GM18499 (cell line): ENCODE data around the gene SPNS3.

ENCODE experiments used
- ATAC-seq: cut with Tn5 transposase; IDR thresholded peaks from one replicate; pipeline ENCODE4 v1.9.1; 2021; ENCODE audit warnings: moderate number of reproducible peaks; ENCODE audit not compliant: insufficient read depth, unreplicated experiment

Gene SPNS3

GRCh38 chr17:4505187-4505586 lies 71.4 kb downstream of the SPNS3 start:
- no peak for ATAC-seq

DNA sequence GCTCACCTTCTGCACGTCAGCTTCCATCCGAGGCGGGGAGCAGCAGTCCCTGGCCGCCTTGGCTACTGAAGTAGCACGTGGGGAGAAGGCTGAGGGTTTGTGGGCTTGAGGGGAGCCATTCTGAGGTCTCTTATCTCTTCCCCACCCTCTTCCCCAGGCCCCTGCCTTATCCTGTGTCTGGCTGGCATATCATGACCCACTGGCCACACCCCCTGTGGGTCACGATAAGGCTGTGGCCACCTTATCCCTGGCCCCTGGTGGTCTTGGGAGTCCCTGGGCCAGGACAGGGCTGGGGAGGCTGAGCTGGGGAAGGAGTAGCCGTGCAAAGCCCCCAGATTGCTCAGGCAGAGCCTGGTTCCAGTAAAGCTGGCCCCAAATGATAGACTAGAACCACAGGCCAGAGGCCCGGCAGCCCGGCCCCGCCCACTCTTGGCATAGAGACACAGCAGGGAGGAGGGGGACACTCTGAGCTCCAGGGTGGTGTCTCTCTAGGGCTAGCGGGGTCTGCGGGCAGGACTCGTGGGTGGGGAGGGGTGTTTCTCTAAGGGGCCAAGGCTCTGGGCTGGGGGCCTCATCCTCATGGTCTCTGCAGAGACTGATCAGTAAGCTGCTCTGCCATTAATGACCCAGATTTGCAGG lies 72.6 kb downstream of the SPNS3 start:
- ATAC-seq, result no peak

DNA sequence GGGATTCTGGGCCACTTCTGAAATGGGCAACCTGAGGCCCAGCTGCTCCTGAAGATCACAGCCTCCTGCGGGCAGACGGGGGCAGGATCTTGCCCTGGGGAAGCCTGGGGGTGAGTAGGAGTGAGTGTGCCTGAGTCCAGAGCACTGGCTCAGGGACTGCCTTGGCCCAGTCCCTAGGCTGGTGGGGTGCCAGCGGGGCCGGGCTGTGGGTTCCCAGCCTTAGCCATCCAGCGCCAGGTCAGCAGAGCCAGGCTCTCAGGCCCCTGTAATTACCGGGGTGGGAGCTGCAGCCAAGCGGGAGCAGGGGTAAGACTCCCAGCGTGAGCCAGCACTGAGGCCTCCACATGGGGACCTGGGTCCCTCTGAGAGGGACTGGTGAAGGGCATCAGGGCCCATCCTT lies 73.2 kb downstream of the SPNS3 start:
- ATAC-seq, result no peak

DNA sequence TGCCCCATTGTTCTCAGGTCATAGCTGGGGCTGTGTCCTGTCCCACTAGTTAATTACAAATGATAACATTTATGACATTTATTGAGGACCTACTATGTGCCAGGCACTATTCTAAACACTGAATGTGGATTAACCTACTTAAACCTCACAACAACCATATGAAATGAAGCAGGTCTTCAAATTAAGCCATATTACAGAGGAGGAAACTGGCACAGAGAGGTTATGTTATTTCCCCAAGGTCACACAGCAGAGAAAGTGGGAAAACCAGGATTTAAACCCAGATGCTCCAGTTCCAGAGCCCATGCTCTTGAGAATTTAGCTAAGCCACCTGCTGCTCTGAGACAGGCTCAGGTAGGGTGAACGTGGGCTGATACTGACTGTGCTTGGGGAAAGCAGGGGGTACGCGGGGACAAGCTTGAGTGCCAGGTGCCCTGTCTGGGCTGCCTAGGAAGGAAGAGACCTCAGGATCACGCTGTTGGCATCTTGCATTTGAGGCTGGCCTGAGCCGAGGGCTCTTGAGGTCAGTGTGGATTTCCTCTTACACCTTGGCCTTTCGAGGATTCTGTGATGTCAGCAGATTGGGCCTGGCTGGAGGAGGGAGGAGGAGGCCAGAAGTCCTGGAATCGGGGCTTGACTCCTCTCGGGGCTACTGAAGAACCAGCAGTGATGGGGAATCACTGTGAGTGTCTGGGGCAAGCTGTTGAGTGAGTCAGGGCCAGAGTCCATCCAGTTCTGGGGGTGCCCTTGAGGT lies 73.8 kb downstream of the SPNS3 start:
- no peak for ATAC-seq

DNA sequence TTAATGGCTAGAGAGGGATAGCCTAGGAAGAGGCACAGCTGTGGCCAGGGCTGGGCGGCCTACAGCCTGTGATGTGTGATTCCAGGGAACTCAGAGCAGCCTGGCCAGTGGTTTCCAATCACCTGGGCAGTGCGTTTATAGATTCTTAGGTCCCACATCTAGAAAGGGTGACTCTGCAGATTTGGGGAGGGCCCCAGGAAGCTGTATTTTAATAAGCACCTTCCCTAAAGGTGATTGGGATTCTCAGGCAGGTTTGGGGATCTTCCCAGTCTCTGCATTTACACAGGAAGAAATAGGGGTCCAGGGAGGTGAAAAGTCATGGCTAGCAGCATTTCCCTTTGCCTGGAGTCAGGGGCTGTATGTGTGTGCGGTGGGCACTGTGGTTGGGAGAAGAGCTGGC lies 74.5 kb downstream of the SPNS3 start:
- no peak for ATAC-seq

DNA sequence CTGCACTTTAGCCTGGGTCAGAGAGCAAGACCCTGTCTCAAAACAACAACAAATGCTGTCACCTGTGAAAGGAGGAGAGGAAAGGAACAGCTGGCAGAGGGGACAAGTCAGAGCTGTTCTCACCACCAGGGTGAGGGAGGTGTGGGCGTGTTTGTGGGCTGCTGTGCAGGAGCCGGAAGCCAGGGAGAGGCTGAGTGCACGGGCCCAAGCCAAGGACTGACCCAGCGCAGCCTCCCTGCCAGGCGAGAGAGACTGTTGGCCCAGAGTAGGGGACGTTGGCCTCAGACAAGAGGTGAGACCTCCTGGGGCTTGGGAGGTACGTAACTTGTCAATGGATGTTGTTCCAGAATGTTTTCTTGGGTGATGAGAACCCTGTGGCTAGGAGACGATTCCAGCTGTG lies 75.7 kb downstream of the SPNS3 start:
- no peak for ATAC-seq

- no peak for ATAC-seq
Measured at GRCh38 chr17:4509923-4510617, 76.3 kb downstream of the SPNS3 start.

- ATAC-seq, result no peak
Measured at GRCh38 chr17:4510618-4510941, 76.8 kb downstream of the SPNS3 start.

- no peak for ATAC-seq
Measured at GRCh38 chr17:4511199-4511932, 77.6 kb downstream of the SPNS3 start.

DNA sequence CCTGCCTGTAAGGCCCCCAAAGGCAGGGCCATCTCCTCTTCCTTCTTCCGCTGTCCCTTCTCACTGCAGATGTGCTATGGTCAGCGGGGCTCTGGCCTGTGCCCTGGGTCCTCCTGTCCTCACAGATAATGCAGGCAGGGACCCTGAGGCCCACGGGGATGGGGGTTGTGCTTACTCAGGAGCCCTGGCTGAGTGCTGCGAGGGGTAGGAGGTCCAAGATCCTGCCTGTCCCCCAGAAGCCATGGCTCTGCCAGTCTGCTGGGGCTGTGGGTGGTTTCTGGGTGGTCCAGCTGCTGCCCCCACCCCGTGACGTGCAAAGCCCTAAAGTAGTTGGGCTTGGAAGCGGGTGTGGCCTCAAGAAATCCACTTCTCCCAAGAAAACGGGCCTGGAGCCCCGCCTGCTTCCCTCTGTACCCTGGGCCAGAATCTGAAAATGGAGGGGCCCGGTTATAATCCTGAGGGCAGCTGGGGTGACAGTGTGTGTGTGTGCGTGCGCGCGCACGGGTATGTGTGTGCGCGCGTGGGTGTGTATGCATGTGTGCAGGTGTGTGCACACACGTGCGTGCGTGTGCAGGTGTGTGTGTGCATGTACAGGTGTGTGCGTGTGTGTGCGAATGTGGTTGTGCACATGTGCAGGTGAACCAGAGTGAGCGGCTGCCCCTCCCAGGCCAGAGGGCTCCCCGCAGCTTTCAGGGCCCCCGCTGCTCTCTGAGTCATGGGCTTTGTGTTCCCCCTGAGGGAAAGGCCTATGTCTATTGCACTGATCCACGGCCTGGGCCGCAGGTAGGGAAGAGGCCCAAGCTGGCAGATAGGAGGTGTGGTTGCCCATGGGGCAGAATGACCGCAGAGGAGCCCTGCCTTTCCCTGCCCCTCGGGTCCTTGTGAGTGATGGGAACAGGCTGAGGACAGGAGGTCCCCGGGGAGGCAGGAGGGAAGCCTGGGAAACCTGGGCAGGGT lies 78.7 kb downstream of the SPNS3 start:
- no peak for ATAC-seq

DNA sequence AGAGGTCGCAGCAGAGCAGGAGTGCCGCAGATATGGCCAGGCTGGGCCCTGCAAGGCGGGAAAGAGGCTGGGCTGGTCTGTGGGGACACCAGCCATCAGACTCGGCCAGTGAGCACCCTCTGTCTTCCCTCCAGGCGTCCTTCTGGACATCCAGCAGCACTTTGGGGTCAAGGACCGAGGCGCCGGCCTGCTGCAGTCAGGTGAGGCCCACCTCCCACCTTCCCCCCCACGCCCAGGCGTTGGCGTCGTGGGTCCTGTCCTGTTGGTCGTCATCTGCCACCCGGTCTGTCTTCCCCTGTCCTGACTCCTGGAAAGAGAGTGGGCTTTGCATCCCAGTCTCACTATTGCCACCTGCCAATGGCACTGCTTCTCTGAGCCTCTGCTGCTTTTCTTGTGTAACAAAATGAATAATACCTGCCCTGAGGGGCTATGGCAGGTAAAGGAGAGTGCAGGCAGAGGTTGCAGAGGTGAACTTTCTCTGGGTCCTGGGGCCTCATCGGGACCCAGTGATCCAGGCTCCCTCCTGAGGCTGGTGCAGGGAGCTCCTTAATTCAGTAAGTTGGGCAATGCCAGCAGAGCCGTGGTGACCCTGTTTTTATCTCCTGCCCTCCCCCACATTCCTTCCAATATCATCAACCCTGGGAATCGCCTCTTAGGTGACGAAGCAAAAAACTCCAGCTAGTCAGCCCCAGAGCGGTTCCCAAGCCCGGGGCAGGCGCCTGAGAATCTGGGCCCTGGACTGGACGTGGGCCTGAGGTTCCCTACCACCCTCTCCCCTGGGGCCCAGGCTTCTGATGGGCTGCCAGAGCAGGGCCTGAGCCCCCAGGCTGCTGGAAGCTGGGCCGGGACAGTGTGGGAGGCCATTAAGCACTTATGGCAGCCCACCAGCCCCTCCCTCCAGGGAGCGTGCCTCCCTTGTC lies 79.6 kb downstream of the SPNS3 start:
- no peak for ATAC-seq

DNA sequence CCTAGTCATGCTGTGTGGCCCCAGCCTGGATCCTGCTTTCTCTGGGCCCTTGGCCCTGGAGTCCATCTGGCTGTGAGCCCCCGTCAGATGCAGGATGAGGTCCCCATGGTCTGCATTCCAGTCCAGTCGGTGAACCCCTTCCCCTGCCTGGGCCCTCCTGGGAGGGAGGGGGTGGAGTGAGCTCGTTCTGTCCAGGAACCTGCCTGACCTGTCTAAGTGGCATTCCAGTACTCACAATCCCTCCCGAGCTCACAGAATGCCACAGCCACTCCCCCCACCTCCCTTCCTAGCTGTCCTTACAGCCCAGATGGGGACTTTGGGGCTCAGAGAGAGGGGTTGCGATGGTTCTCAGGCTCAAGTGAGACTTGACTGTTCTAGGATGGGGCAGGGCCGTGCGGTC lies 80.5 kb downstream of the SPNS3 start:
- no peak for ATAC-seq

DNA sequence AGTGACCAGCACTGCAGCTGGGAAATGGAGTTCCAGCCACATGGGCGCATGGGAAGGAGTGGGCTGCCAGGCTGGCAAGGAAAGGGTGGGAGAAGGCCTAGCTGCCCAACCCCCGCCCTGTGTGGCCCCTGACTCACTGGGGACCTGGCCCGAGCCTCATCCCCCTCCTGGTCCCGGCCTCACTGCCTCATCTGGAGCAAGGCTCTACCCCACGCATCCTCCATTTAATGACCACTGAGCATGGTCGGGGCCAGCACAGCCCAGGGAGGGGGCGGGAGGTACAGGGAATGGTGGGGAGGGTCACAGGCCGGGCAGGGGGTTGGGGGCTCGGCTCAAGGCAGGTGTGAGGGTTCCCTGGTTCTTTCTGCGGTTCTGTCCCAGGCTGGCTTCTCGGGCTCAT lies 81.0 kb downstream of the SPNS3 start:
- ATAC-seq, result no peak

GRCh38 chr17:4515501-4515900 lies 81.8 kb downstream of the SPNS3 start:
- ATAC-seq, result no peak

GRCh38 chr17:4516735-4517134 lies 83.0 kb downstream of the SPNS3 start:
- ATAC-seq, result no peak

GRCh38 chr17:4518901-4519300 lies 85.2 kb downstream of the SPNS3 start:
- ATAC-seq, result no peak

DNA sequence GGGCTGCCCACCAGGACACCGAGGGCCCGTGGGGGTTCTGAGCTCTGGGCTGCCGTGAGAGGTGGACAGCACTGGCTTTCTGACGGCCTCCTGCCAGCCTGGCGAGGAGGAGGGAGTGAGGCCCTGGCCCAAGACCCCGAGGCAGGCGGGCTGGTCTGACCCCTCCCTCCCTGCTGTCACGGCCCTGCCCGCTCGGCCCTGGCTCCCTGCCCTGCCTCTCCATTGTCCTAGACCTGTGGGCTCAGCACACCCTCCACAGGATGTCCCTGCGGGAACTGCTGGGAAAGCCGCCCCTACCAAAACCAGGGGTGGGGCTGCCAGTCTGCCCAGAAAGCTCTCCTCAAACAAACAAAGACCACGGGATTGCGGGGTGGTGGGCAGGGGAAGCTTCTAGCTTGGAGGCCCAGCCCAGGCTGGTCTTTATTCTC lies 85.6 kb downstream of the SPNS3 start:
- ATAC-seq, result no peak

GRCh38 chr17:4520060-4520893 lies 86.5 kb downstream of the SPNS3 start:
- ATAC-seq, result no peak
